HCT116 (cell line): Measurements from ENCODE around the gene TMEM125.

Experiments
- CBX3 ChIP-seq: IDR thresholded peaks from 2 replicates; pipeline ENCODE4 v1.6.1; 2012; ENCODE audit warnings: low read depth
- EZH2 ChIP-seq: fragments of 200-600 bp; sonication (generic); IDR thresholded peaks from 2 replicates; pipeline ENCODE4 v1.6.1; 2017; ENCODE audit warnings: antibody characterized with exemption, mixed run types
- EZH2phosphoT487 ChIP-seq: fragments of 200-600 bp; IDR thresholded peaks from 2 replicates; pipeline ENCODE4 v1.6.1; 2018; ENCODE audit warnings: antibody characterized with exemption, borderline replicate concordance
- POLR2AphosphoS5 ChIP-seq: IDR thresholded peaks from 2 replicates; pipeline ENCODE4 v1.6.1; 2011; ENCODE audit warnings: mild to moderate bottlenecking, low read depth, low read length, moderate library complexity
- SP1 ChIP-seq: IDR thresholded peaks from 2 replicates; pipeline ENCODE4 v1.6.1; 2012; ENCODE audit warnings: low read depth
- TCF7L2 ChIP-seq: IDR thresholded peaks from 2 replicates; pipeline ENCODE4 v1.7.0; 2011; ENCODE audit warnings: borderline replicate concordance, inconsistent platforms; ENCODE audit not compliant: insufficient read depth, insufficient read length; ENCODE audit errors: extremely low read depth
- YY1 ChIP-seq: IDR thresholded peaks from 2 replicates; pipeline ENCODE4 v1.6.1; 2011; ENCODE audit warnings: low read length, low read depth, moderate library complexity, mild to moderate bottlenecking; ENCODE audit not compliant: insufficient replicate concordance; ENCODE audit errors: extremely low read depth
- TF ChIP-seq, protein P1 (sequence below), 3 experiments: fragments of 200-600 bp in 1 of 3; sonication (generic) in 1 of 3; IDR thresholded peaks in 2 of 3; conservative IDR thresholded peaks in 1 of 3; 2 replicates each; pipeline ENCODE4 v1.5.1; 2012 to 2017; ENCODE audit warnings: low read depth in 2 of 3, low read length in 2 of 3, antibody characterized with exemption in 1 of 3, borderline replicate concordance in 1 of 3, control low read depth in 1 of 3, mild to moderate bottlenecking in 1 of 3, mixed read lengths in 1 of 3, mixed run types in 1 of 3, moderate library complexity in 1 of 3; ENCODE audit not compliant: insufficient read depth in 1 of 3
- TF ChIP-seq, protein P2 (sequence below): IDR thresholded peaks from 2 replicates; pipeline ENCODE4 v1.6.1; 2012
- TF ChIP-seq, protein P3 (sequence below): IDR thresholded peaks from 2 replicates; pipeline ENCODE4 v1.6.1; 2011; ENCODE audit warnings: mild to moderate bottlenecking, low read length, moderate library complexity; ENCODE audit not compliant: insufficient replicate concordance; ENCODE audit errors: extremely low read depth

DNA sequence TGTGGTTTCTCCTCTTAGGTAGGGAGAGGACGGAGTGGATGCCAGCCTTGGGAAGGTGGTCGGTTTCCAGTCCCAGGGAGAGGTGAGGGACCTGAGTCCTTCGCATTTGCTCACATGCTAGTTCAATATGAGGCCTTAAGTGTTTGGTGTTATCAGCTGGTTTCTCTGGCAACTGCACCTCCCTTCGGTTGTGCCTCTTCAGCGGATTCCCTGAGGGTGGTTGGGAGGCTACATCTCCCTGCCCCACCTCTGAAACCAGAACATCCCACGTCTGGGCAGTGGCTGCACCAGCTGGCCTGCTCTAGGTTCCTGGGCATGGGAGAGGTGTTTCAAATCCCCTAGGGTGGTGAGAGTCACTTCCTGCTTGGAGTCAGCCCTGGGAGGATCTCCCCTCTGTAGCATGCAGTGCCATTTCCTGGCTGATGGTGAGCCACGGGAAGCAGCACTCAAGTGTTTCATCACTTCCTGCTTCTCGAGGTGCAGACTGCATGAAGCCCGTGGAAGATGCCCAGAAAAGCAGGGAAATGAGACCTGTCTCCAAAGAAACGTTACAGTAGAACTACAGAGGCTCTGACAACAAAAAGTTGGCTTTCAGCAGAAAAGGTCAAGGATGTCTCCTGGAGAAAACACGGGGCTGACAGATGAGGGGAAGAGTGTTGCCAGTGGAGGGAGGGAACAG, 4.5 kb downstream of the TMEM125 start:
- TF ChIP-seq EZH2 = no peak
- TF ChIP-seq POLR2AphosphoS5 = no peak
- TF ChIP-seq SP1 = no peak
- TF ChIP-seq, protein P1, sequence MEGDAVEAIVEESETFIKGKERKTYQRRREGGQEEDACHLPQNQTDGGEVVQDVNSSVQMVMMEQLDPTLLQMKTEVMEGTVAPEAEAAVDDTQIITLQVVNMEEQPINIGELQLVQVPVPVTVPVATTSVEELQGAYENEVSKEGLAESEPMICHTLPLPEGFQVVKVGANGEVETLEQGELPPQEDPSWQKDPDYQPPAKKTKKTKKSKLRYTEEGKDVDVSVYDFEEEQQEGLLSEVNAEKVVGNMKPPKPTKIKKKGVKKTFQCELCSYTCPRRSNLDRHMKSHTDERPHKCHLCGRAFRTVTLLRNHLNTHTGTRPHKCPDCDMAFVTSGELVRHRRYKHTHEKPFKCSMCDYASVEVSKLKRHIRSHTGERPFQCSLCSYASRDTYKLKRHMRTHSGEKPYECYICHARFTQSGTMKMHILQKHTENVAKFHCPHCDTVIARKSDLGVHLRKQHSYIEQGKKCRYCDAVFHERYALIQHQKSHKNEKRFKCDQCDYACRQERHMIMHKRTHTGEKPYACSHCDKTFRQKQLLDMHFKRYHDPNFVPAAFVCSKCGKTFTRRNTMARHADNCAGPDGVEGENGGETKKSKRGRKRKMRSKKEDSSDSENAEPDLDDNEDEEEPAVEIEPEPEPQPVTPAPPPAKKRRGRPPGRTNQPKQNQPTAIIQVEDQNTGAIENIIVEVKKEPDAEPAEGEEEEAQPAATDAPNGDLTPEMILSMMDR (IDR thresholded peaks at IDR 0.05 in 2 of 3, conservative IDR thresholded peaks at IDR 0.05 in 1 of 3; ENCODE audit: borderline replicate concordance in 1 of 3, insufficient read depth in 1 of 3, low read depth in 2 of 3, low read length in 2 of 3) = no peak
- TF ChIP-seq, protein P2, sequence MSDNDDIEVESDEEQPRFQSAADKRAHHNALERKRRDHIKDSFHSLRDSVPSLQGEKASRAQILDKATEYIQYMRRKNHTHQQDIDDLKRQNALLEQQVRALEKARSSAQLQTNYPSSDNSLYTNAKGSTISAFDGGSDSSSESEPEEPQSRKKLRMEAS = no peak
- TF ChIP-seq YY1 = no peak
- TF ChIP-seq, protein P3, sequence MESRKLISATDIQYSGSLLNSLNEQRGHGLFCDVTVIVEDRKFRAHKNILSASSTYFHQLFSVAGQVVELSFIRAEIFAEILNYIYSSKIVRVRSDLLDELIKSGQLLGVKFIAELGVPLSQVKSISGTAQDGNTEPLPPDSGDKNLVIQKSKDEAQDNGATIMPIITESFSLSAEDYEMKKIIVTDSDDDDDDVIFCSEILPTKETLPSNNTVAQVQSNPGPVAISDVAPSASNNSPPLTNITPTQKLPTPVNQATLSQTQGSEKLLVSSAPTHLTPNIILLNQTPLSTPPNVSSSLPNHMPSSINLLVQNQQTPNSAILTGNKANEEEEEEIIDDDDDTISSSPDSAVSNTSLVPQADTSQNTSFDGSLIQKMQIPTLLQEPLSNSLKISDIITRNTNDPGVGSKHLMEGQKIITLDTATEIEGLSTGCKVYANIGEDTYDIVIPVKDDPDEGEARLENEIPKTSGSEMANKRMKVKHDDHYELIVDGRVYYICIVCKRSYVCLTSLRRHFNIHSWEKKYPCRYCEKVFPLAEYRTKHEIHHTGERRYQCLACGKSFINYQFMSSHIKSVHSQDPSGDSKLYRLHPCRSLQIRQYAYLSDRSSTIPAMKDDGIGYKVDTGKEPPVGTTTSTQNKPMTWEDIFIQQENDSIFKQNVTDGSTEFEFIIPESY = no peak
- TF ChIP-seq CBX3 = no peak
- TF ChIP-seq EZH2phosphoT487 = no peak
- TF ChIP-seq TCF7L2 = no peak
